GM18909 (cell line): ENCODE results near the gene TACR1.

Source experiments
- ATAC-seq: cut with Tn5 transposase; IDR thresholded peaks from one replicate; pipeline ENCODE4 v1.9.1; 2021; ENCODE audit warnings: mild to moderate bottlenecking; ENCODE audit not compliant: unreplicated experiment, poor library complexity

The TACR1 gene

DNA sequence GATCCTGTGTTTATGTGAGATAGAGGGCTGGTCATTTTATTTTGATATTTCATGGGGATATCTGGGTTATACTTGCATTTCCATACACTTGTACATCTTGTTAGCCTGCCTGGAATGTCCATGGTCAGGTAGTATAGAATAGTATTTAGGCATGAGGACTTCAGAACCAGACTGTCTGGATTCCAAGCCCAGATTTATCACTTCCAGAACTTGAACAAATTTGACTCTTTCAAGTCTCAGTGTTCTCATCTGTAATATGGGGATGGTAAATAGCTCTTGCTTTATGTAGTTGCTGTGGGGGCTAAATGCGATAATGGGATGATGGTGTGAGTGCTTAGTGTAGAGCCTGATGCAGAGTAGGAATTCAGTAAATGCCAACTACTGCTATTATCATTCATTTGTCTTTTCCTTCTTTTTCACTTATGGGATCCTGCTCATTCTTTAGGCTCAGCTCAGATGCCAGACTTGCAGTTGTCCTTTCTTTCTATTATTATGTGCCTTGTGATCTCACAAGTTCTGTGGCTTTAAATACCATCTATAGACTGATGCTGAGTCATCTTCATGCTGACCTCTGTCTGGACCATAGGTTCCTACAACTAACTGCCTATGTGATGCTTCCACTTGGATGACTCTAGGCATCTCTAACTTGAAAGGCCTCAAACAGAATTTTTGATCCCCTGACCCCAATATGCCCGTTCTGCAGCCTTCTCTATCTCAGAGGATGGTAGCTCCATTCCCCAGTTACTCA is 173.5 kb downstream of the TACR1 start:
- ATAC-seq = no peak

DNA sequence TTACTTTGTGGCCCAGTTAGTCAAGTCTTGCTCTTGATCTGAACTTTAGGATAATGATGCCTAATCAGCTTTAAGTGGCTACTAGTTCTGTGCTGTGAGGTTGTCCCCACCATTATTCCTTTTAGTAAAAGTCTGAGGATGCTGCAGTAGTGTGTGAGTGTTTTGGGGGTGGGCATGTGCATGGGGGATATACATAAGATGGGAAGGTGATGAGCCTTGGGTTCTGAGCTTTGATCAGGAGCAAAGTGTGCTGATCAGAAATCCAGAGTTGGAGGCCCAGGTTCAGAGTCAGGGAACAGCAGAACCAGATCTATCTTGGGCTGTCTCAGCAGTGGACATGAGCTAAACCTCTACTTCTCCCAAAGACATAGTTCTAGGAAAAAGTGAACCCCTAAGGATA is 174.1 kb downstream of the TACR1 start:
- ATAC-seq = no peak

DNA sequence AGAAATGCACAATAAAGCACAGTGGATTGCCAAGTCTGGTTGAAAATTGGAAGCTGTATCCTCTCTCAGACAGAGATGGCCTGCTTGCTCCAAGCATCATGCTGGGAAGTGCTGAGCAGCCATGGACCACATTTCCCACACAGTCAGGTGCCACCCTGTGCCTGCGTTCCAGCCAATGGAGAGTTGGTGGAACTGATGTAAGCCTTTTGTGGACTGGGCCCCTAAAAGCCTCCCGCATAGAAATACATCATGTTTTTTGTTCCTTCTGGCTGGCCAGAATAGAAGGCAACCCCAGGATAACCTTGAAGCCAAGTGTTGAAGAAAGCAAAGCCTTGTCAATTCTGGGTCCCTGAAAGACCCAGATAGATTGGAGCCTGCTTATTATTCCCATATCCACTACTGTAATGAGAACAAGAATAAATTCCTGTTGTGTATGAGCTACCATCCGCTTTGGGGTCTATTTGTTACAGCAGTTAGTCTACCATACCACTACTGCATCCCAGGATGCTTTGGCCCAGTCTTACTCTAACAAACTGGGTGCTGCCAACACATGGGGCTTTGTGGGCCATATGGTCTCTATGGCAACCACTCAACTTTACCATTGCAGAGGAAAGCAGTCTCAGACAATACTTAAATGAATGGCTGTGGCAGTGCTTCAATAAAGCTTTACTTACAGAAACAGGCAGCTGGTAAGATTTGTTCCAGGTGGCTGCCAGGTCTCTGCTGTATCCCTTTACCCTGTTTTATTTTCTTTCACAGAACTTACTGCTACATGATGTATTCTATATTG is 175.5 kb downstream of the TACR1 start:
- no peak for ATAC-seq

DNA sequence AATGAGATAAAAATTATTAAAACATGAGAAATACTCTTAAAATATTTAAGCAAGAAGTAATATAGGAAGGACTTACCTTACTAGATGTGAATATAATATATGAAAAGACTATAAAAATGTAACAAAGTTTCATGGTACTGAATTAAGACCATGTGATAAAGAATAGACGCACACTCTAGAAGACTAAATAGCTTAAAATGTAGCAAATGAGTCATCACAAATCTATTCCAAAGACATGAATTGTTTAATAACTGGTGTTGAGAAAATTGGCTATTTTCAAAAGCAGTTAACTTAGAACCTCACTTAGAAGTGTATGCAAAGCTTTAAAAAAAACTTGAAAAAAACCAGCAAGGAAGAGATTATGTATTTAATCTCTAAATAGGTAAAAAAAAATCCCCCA is 176.8 kb downstream of the TACR1 start:
- no peak for ATAC-seq

DNA sequence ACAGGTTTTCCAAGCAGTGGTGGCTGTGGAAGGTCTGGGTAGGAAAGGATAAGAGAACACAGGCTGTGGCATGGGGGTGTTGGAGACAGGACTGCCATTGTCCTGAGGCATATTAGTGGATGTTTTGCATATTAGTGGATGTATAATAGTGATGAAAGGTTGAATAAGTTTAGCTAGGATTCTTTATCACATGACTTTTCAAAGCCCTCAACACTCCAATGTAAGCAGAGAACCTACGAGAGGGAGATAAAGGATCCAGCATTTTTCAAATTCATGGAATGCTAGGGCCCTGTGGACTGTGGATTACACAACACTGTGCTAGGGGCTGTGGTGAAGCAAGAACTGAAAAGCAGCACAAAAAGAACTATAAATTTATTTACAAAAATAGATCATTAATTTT is 177.6 kb downstream of the TACR1 start:
- ATAC-seq = no peak

DNA sequence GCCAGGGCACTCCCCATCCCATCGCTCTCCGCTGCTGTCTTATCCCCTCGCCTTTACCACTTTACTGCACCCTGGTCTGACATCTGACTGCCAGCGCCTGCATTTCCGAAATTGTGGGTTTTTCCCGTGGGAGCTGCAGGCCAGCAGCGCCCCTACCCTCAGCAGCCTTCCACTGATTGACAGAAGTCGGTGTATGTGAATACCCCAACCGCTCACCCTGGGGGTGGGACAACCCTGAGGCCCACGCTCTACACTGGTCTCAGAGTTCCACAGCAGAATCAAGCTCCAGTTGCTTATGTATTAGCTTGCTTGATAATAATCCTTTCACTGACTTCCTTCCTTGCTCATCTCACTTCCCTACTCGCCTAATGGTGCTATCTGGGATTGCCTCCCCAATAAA is 178.8 kb downstream of the TACR1 start:
- ATAC-seq = no peak

DNA sequence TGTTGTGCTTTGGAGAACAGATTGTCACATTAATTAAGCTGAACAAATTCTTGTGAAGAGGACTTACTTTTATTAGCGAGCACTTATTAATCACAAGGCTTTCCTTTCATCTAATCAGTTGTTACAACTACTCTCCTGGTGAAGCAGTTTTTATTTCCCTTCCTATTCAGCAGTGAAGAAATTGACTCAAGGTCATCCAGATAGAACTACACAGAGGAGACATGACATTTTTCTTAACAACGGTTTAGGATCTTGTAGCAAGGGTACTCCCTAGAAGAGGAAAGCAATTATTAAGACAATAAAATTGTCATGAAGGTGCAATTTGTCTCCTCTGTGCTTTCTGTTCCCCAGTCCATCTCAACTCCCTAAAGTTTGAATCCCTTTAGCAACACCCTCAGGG is 179.5 kb downstream of the TACR1 start:
- ATAC-seq = no peak

DNA sequence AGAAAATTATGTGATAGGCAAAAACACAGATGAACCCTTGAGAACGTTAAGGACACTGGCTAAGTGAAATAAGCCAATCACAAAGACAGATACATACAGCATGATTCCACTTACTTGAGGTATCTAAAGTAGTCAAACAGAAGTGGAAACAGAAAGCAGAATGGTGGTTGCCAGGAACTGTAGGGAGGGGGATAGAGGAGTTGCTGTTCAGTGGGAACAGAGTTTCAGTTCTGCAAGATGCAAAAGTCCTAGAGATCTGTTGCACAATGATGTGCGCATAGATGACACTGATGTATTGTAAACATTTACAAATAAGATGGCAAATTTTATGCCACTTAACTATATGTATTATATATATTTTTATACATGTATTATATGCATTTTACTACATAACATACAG is 181.2 kb downstream of the TACR1 start:
- ATAC-seq = no peak

DNA sequence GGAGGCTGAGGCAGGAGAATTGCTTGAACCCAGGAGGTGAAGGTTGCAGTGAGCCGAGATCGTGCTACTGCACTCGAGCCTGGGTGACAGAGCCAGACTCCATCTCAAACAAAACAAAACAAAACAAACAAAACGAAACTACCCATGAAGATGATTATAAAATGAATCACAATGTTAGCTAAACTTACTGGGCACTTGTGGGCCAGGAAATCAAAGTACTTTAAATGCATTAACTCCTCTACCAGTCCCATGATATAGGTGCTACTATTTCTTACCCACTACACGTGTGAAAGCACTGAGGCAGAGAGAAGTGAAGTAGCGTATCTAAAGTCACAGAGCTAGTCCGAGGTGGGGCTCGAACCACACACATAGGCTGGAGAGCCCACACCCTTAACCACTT is 187.2 kb downstream of the TACR1 start:
- ATAC-seq = no peak

DNA sequence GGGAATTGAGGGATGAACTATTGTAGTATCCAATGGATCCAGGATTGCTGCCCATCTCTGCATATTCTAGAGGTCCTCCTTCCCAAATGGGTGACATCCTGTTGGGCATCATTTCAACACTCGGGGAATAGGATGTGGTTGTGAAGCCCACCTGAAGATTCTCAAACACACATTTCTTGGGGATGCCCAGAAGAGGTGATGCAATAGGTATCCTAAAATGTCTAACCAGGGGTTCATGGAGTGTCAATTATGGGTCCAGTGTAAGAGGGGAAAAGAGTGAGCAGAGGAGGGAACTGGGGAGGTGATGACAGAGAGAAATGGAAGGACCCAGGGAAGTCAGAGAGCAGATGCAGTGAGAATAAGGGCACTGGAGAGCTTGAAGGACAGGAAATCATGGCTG is 188.7 kb downstream of the TACR1 start:
- no peak for ATAC-seq

DNA sequence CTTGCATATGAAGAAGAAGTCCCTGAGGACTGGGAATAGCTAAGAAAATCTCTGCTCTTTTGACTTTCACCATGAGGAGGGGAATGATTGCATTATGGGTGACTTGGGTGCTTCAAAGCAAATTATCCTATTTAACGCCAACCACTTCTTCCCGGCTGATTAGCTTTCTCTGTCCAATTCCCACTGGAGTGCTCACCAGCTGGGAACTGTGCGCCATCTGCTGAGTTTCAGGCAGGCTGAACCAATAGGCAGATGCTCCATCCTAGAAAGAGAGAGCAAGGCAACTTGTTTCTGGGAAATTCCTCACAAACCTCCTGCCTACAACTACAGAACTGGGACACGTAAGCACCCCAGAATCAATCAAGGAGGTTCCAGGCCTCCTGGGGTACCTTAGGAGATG is 191.5 kb downstream of the TACR1 start:
- ATAC-seq = no peak

DNA sequence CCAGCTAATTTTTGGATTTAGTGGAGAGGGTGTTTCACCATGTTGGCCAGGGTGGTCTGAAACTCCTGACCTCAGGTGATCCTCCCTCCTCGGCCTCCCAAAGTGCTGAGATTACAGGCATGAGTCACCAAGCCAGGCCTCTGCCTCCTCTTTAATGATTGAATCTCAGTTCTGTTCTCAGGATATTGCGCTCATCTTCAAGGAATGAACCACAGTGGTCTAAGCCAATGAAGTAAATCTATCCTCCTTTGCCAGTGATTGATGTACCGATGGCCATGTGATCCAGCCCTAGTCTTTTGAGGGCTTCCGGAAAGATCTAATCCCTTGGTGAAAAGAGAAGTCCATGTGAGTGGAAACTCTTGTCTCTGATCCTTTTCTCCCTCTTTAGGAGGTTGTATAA is 192.3 kb downstream of the TACR1 start:
- ATAC-seq = no peak

DNA sequence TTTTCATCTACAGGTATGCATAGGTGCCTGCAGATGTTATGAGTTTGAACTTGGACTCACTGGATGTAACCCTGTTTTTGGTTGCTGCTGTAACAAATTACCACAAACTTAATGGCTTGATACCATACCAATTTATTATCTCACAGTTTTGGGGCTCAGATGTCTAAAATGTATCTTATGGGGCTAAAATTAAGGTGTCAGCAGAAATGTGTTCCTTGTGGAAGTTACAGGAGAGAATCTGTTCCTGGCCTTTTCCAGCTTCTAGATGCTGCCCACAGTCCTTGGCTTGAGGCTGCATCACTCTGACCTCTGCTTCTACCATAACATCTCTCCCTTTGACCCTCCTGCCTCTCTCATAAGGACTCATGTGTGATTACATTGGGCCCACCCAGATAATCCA is 193.3 kb downstream of the TACR1 start:
- no peak for ATAC-seq

DNA sequence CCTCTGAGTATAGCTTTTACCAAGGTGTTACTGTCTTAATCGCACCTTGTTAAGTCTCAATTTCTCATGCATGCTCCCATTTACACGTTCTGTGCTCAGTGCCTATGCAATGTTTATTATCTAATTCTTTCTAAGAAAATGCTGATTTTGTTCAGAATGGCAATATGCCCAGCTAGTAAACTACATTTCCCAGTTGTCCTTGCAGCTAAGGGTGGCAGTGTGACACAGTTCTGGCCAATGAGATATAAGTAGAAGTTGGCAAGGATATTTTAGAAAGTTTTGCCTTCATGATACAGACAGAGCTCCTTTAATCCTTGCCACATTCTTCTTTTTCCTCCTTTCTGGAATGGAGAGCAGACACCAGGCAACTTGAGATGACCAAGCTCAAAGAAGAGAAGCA is 195.5 kb downstream of the TACR1 start:
- no peak for ATAC-seq

DNA sequence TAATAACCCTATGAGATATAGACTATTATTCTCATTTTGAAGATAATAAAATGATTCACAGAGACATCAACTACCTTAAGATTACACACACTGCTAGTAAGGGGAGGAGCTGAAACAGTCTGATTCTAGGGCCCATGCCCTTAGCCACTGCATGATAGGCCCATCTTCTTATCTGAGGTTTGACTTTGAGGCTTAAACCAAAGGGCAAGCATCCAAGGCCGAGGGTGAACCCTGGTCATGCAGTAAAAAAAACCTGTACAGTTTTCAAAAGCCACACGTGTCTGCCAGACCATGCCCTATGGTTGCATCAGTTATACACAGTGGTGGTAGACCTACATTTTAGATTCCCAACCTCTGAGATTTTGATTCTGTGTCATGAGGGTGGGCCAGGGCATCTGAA is 196.0 kb downstream of the TACR1 start:
- no peak for ATAC-seq

DNA sequence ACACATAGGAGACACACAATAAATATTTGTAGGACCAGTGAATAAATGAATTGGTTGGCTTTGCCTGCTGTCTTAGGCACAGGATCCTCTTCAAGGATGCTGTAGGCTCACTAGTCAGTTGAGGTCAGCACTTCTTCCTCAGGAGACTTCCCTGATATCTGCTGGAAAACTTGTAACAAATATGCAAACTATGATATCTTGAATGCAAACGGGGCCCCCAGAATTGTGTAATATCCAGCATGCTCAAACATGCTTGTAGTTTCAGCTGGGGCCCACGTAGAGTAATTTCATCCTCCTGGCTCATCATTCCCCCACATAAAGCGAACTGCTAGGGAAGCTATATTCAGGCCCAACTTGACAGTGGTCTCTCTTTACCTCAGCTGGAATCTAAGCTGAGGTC is 197.3 kb downstream of the TACR1 start:
- ATAC-seq = no peak

DNA sequence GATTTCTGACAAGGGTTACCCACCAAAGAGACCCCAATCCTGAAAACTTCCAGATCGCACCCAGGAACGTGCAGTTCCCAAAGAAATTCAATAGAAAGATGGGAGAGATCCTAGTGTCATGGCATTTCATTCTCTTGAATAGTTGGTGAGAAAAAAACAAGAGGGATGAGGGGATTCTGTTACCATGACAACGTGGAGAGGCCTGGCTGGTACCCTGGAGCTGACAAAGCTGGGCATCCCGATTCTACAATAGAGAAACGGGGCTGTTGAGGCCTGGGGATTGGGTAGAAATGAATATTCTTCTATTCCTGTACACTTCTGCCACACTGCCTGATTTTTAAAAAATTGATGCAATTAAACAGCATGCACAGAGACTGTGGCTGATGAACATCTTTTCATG is 199.9 kb downstream of the TACR1 start:
- ATAC-seq = no peak
